HEK293T (cell line): ENCODE measurements around the gene B4GALT7.

Source experiments
- BHLHE40 ChIP-seq: fragments of 450-650 bp; IDR thresholded peaks from 2 replicates; pipeline ENCODE4 v1.6.1; 2016; ENCODE audit warnings: mild to moderate bottlenecking, moderate library complexity, borderline replicate concordance
- FOXA1 ChIP-seq: fragments of 450-650 bp; IDR thresholded peaks from 2 replicates; pipeline ENCODE4 v1.6.1; 2016; ENCODE audit warnings: mild to moderate bottlenecking
- FOXM1 ChIP-seq: fragments of 450-650 bp; IDR thresholded peaks from 2 replicates; pipeline ENCODE4 v1.6.1; 2017; ENCODE audit warnings: mild to moderate bottlenecking, borderline replicate concordance
- NFRKB ChIP-seq: fragments of 450-650 bp; IDR thresholded peaks from 2 replicates; pipeline ENCODE4 v1.6.1; 2016; ENCODE audit warnings: mild to moderate bottlenecking, moderate library complexity
- SP1 ChIP-seq: fragments of 450-650 bp; IDR thresholded peaks from 2 replicates; pipeline ENCODE4 v1.6.1; 2017

DNA sequence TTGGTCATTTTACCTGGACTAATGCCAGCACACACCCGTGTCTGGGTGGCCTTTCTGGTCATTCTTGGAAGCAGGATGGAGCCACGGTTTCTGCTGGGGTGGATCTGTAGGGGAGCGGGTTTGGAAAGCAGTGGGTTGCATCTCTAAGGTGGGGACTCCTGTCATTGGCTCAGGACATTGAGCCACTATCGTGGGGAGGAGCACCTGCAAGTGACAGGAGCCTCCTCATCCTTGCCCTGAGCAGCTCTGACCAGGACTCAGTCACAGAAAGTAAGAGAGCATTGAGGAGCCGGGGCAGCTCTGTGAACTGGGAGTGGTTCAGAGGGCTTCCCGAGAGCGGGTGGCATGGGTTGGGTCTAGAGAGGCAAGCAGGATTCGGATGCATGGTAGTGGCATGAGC lies 3.7 kb downstream of the B4GALT7 start:
- TF ChIP-seq SP1 (no peak), FOXM1 (no peak), FOXA1 (no peak), NFRKB (no peak), BHLHE40 (no peak)
